GM23338 (cell line): ENCODE data around the gene TMEM63A. TPM values are rescaled to one million over a fixed set of nuclear protein-coding genes. Genes with fewer than 3 reads are reported as not detected.

Experiments
- ATAC-seq: fragments of 200-7000 bp; cut with Tn5 transposase; 3 replicates; pipeline ENCODE4 v1.9.1; 2020
- DNase-seq: peaks from one replicate; pipeline ENCODE4 v3.0.0-alpha.2; 2015; ENCODE audit warnings: low spot score
- H2AFZ ChIP-seq: fragments of 200-600 bp; sonication (generic); 2 replicates; pipeline ENCODE4 v1.8.0; 2016; ENCODE audit warnings: antibody characterized with exemption, mild to moderate bottlenecking, moderate library complexity
- H3F3A ChIP-seq: fragments of 200-600 bp; sonication (generic); replicated peaks from 2 replicates; pipeline ENCODE4 v1.8.0; 2017; ENCODE audit warnings: antibody characterized with exemption, mixed run types, low read depth
- H3K27ac ChIP-seq: fragments of 200-600 bp; sonication (generic); 2 replicates; pipeline ENCODE4 v1.6.1; 2016; ENCODE audit warnings: low read depth
- H3K27me3 ChIP-seq: fragments of 200-600 bp; sonication (generic); 2 replicates; pipeline ENCODE4 v1.8.0; 2016; ENCODE audit warnings: mild to moderate bottlenecking, mixed run types, moderate library complexity; ENCODE audit not compliant: insufficient read depth
- H3K36me3 ChIP-seq: fragments of 200-600 bp; sonication (generic); 2 replicates; pipeline ENCODE4 v1.8.0; 2016; ENCODE audit warnings: mild to moderate bottlenecking; ENCODE audit not compliant: insufficient read depth
- H3K4me1 ChIP-seq: fragments of 200-600 bp; sonication (generic); 2 replicates; pipeline ENCODE4 v1.8.0; 2016; ENCODE audit warnings: mild to moderate bottlenecking, moderate library complexity; ENCODE audit not compliant: insufficient read depth
- H3K4me2 ChIP-seq: fragments of 200-600 bp; sonication (generic); 2 replicates; pipeline ENCODE4 v1.7.1; 2017; ENCODE audit warnings: mixed run types
- H3K4me3 ChIP-seq: fragments of 200-600 bp; sonication (generic); 2 replicates; pipeline ENCODE4 v1.6.1; 2016; ENCODE audit warnings: mixed run types
- H3K79me2 ChIP-seq: fragments of 200-600 bp; sonication (generic); replicated peaks from 2 replicates; pipeline ENCODE4 v1.8.0; 2017; ENCODE audit warnings: mild to moderate bottlenecking; ENCODE audit not compliant: insufficient read depth
- H3K9me2 ChIP-seq: fragments of 200-600 bp; sonication (generic); 2 replicates; pipeline ENCODE4 v1.8.0; 2017; ENCODE audit not compliant: insufficient read depth
- H4K20me1 ChIP-seq: fragments of 200-600 bp; sonication (generic); replicated peaks from 2 replicates; pipeline ENCODE4 v1.8.0; 2017; ENCODE audit warnings: mild to moderate bottlenecking; ENCODE audit not compliant: insufficient read depth
- H3K27ac Mint-ChIP-seq: 2 replicates; pipeline ENCODE4 v1.8.0; 2020; ENCODE audit warnings: inconsistent platforms, mild to moderate bottlenecking, moderate library complexity, mixed read lengths
- H3K27me3 Mint-ChIP-seq: 3 replicates; pipeline ENCODE4 v1.8.0; 2022; ENCODE audit warnings: low read depth, mild to moderate bottlenecking, moderate library complexity, mixed read lengths, inconsistent platforms; ENCODE audit not compliant: insufficient read depth, poor library complexity
- H3K36me3 Mint-ChIP-seq: 3 replicates; pipeline ENCODE4 v1.8.0; 2021; ENCODE audit warnings: low read depth, mild to moderate bottlenecking, inconsistent platforms, moderate library complexity, mixed read lengths
- H3K4me1 Mint-ChIP-seq: 3 replicates; pipeline ENCODE4 v1.8.0; 2020; ENCODE audit warnings: mild to moderate bottlenecking, inconsistent platforms, mixed read lengths
- H3K4me3 Mint-ChIP-seq: 3 replicates; pipeline ENCODE4 v1.8.0; 2021; ENCODE audit warnings: moderate library complexity, mild to moderate bottlenecking, inconsistent platforms, mixed read lengths
- H3K9me3 Mint-ChIP-seq: 3 replicates; pipeline ENCODE4 v1.8.0; 2020; ENCODE audit warnings: moderate library complexity, mild to moderate bottlenecking, inconsistent platforms, mixed read lengths
- EZH2 ChIP-seq: fragments of 200-600 bp; sonication (generic); IDR thresholded peaks from one replicate; pipeline ENCODE4 v1.8.0; 2017; ENCODE audit warnings: antibody characterized with exemption, mild to moderate bottlenecking, low read depth; ENCODE audit not compliant: unreplicated experiment
- EZH2phosphoT487 ChIP-seq: fragments of 200-600 bp; sonication (generic); IDR thresholded peaks from one replicate; pipeline ENCODE4 v1.8.1; 2018; ENCODE audit warnings: antibody characterized with exemption; ENCODE audit not compliant: unreplicated experiment
- NANOG ChIP-seq: IDR thresholded peaks from 2 replicates; pipeline ENCODE4 v1.6.1; 2016; ENCODE audit warnings: antibody characterized with exemption, borderline replicate concordance
- POLR2AphosphoS5 ChIP-seq: IDR thresholded peaks from 2 replicates; pipeline ENCODE4 v1.6.1; 2016; ENCODE audit warnings: antibody characterized with exemption, low read depth
- REST ChIP-seq: IDR thresholded peaks from one replicate; pipeline ENCODE4 v1.6.1; 2018; ENCODE audit warnings: antibody characterized with exemption; ENCODE audit not compliant: unreplicated experiment
- ZNF114 ChIP-seq: fragments of 250-450 bp; sonication (Bioruptor Pico); IDR thresholded peaks from 2 replicates; pipeline ENCODE4 v1.5.0; 2020; ENCODE audit warnings: mild to moderate bottlenecking, moderate library complexity
- ZNF331 ChIP-seq: fragments of 250-450 bp; sonication (Bioruptor Pico); IDR thresholded peaks from 2 replicates; pipeline ENCODE4 v1.5.0; 2020; ENCODE audit warnings: low read depth, mild to moderate bottlenecking, moderate library complexity
- ZNF462 ChIP-seq: fragments of 250-450 bp; sonication (Bioruptor Pico); IDR thresholded peaks from 2 replicates; pipeline ENCODE4 v1.5.0; 2020; ENCODE audit warnings: mild to moderate bottlenecking, moderate library complexity
- polyA plus RNA-seq: library from polyadenylated mRNA; unstranded; fragments of >200 nt; fragmentation: Nextera tagmentation; extraction: Ambion mirVana; gene quantifications from 2 replicates; pipeline ENCODE4 v1.2.1, GENCODE V29; 2016
- total RNA-seq: library from RNA; depleted of rRNA; stranded (reverse); fragments of >200 nt; shearing (Covaris generic); gene quantifications from 2 replicates; pipeline ENCODE4 v1.2.3, GENCODE V29; 2014

The TMEM63A gene
- total and polyA plus RNA-seq, 2 experiments from 2014 or later: 31.7 to 76.9 TPM

- Histone ChIP-seq H3K9me2 (no peaks in the 10 kb centered on the region), H2AFZ (peak overlapping the region; percentile 66), H3K36me3 (no peaks in the 10 kb centered on the region), H3F3A (peaks cover 12% of the 10 kb centered on the region), H3K4me3 (peak overlapping the region; percentile 94), H3K4me1 (peaks cover 28% of the 10 kb centered on the region), H3K27ac (peak overlapping the region; percentile 90), H3K4me2 (peak overlapping the region; percentile 96), H3K79me2 (peaks cover 46% of the 10 kb centered on the region), H4K20me1 (peaks cover 6% of the 10 kb centered on the region), H3K27me3 (no peaks in the 10 kb centered on the region)
- peak overlapping the region; percentile 84 for H3K4me3 Mint-ChIP-seq
- H3K27ac Mint-ChIP-seq: no peak overlapping the region
- H3K36me3 Mint-ChIP-seq: peaks cover 9% of the 10 kb centered on the region
- peaks cover 23% of the 10 kb centered on the region for H3K27me3 Mint-ChIP-seq
- ATAC-seq: peak; percentile 14
- no peak for TF ChIP-seq ZNF114 (CRISPR knock-in tag)
- no peak for TF ChIP-seq ZNF462 (CRISPR knock-in tag)
- no peak for TF ChIP-seq REST
- TF ChIP-seq ZNF331 (CRISPR knock-in tag): no peak
- no peak for TF ChIP-seq NANOG
- no peak for TF ChIP-seq EZH2
- TF ChIP-seq POLR2AphosphoS5: no peak; the same call in 1 of the 2 replicates
- TF ChIP-seq EZH2phosphoT487: no peak
- H3K9me3 Mint-ChIP-seq: no peaks in the 10 kb centered on the region
- H3K4me1 Mint-ChIP-seq: peaks cover 41% of the 10 kb centered on the region
- peak; percentile 65 for DNase-seq
These were observed 775 bp upstream of the TMEM63A start for GRCh38 chr1:225882694-225883615.
